ENCODE data around the gene CACNA1S. TPM values are rescaled to one million over a fixed set of nuclear protein-coding genes. Genes with fewer than 3 reads are reported as not detected.

CACNA1S gene
- polyA plus RNA-seq, 1 experiment: not detected

GRCh38 chr1:201009962-201010645, 102.1 kb downstream of the CACNA1S start:
- peaks cover 20% of the 10 kb centered on the region for H3K27me3 ChIP-seq (ENCODE audit: control insufficient read depth, insufficient read depth, low read length)
- no peak for TF ChIP-seq CTCF (IDR thresholded peaks at IDR 0.05; ENCODE audit: low read depth, low read length)
- no peak overlapping the region for H3K27ac ChIP-seq (ENCODE audit: low read depth, low read length)
- DNase-seq (ENCODE audit: low read depth, low spot score): no peak
- no peak overlapping the region for H3K4me3 ChIP-seq (ENCODE audit: low read depth, low read length)
- POLR2A ChIA-PET: no interaction called here
- CTCF ChIA-PET: interaction anchor here (1.1 to 1.5 kb wide), 3 partner anchors 10 to 119 kb away, joined by 3 to 5 read pairs (median 5); no protein-coding TSS in a partner anchor
- no peaks in the 10 kb centered on the region; the same call in 1 of the 2 replicates for H3K9me3 ChIP-seq (ENCODE audit: control insufficient read depth, insufficient read depth, low read length)

- TF ChIP-seq CTCF (IDR thresholded peaks at IDR 0.05; ENCODE audit: low read depth, low read length): no peak
- POLR2A ChIA-PET: no interaction called here
- H3K9me3 ChIP-seq (ENCODE audit: control insufficient read depth, insufficient read depth, low read length): no peaks in the 10 kb centered on the region; the same call in 1 of the 2 replicates
- CTCF ChIA-PET: interaction anchor here (1.1 to 1.3 kb wide), 2 partner anchors 37 to 118 kb away, joined by 3 to 5 read pairs; no protein-coding TSS in a partner anchor
- H3K27me3 ChIP-seq (ENCODE audit: control insufficient read depth, insufficient read depth, low read length): peaks cover 16% of the 10 kb centered on the region
- DNase-seq (ENCODE audit: low read depth, low spot score): no peak
- H3K27ac ChIP-seq (ENCODE audit: low read depth, low read length): no peak overlapping the region
- H3K4me3 ChIP-seq (ENCODE audit: low read depth, low read length): no peak overlapping the region
Observed at GRCh38 chr1:201008666-201009360, 103.4 kb downstream of the CACNA1S start.

- CTCF ChIA-PET: no interaction called here
- no peak for DNase-seq (ENCODE audit: low read depth, low spot score)
- H3K27me3 ChIP-seq (ENCODE audit: control insufficient read depth, insufficient read depth, low read length): peaks cover 7% of the 10 kb centered on the region
- no peak overlapping the region for H3K27ac ChIP-seq (ENCODE audit: low read depth, low read length)
- H3K4me3 ChIP-seq (ENCODE audit: low read depth, low read length): no peak overlapping the region
- POLR2A ChIA-PET: no interaction called here
- no peak for TF ChIP-seq CTCF (IDR thresholded peaks at IDR 0.05; ENCODE audit: low read depth, low read length)
- no peaks in the 10 kb centered on the region; the same call in 1 of the 2 replicates for H3K9me3 ChIP-seq (ENCODE audit: control insufficient read depth, insufficient read depth, low read length)
Observed at GRCh38 chr1:201007481-201007880, 104.7 kb downstream of the CACNA1S start.

- no peak for TF ChIP-seq CTCF (IDR thresholded peaks at IDR 0.05; ENCODE audit: low read depth, low read length)
- POLR2A ChIA-PET: no interaction called here
- H3K27me3 ChIP-seq (ENCODE audit: control insufficient read depth, insufficient read depth, low read length): peaks cover under 1% of the 10 kb centered on the region
Observed at GRCh38 chr1:201006450-201006849, 105.8 kb downstream of the CACNA1S start.

GRCh38 chr1:201004732-201005131, 107.5 kb downstream of the CACNA1S start:
- DNase-seq (ENCODE audit: low read depth, low spot score): no peak
- no peaks in the 10 kb centered on the region for H3K27me3 ChIP-seq (ENCODE audit: control insufficient read depth, insufficient read depth, low read length)
- ChIA-PET POLR2A (no interaction called here), CTCF (no interaction called here)
- TF ChIP-seq CTCF (IDR thresholded peaks at IDR 0.05; ENCODE audit: low read depth, low read length): no peak
- no peak overlapping the region for H3K4me3 ChIP-seq (ENCODE audit: low read depth, low read length)
- H3K27ac ChIP-seq (ENCODE audit: low read depth, low read length): no peak overlapping the region
- no peaks in the 10 kb centered on the region; the same call in 1 of the 2 replicates for H3K9me3 ChIP-seq (ENCODE audit: control insufficient read depth, insufficient read depth, low read length)

More at GRCh38 chr1:201006450-201006849, 105.8 kb downstream of the CACNA1S start:
- Histone ChIP-seq H3K9me3 (ENCODE audit: control insufficient read depth, insufficient read depth, low read length) (no peaks in the 10 kb centered on the region; the same call in 1 of the 2 replicates), H3K27ac (ENCODE audit: low read depth, low read length) (no peak overlapping the region), H3K4me3 (ENCODE audit: low read depth, low read length) (no peak overlapping the region)
- CTCF ChIA-PET: no interaction called here
- no peak for DNase-seq (ENCODE audit: low read depth, low spot score)

Measured in AG04450 (cell line).